ENCODE measurements around the gene WNT6. TPM values are rescaled to one million over a fixed set of nuclear protein-coding genes. Genes with fewer than 3 reads are reported as not detected.

WNT6 gene
- total RNA-seq, 1 experiment from 2014 or later, result not detected

- H3K4me3 Mint-ChIP-seq (ENCODE audit: unreplicated experiment), result peak overlapping the region; percentile 52
- TF ChIP-seq CTCF (IDR thresholded peaks at IDR 0.05; ENCODE audit: unreplicated experiment), result no peak
- peak; percentile 57 for DNase-seq (ENCODE audit: unreplicated experiment)
- POLR2A ChIA-PET, result interaction anchor here (0.7 to 14.5 kb wide), 3 partner anchors 12 to 115 kb away, joined by 3 to 237 read pairs (median 3); no protein-coding TSS in a partner anchor
- no peak overlapping the region for H3K27ac Mint-ChIP-seq (ENCODE audit: low read depth, unreplicated experiment)
- peaks cover 18% of the 10 kb centered on the region for H3K4me1 Mint-ChIP-seq (ENCODE audit: insufficient read depth, unreplicated experiment)
- H3K9me3 Mint-ChIP-seq (ENCODE audit: unreplicated experiment), result no peaks in the 10 kb centered on the region
- intact Hi-C loops (cut with micrococcal nuclease), result no loop called here
- no peaks in the 10 kb centered on the region for H3K36me3 Mint-ChIP-seq (ENCODE audit: insufficient read depth, unreplicated experiment)
- CTCF ChIA-PET, result interaction anchor here (0.6 to 23.6 kb wide), 5 partner anchors 2 to 235 kb away, joined by 3 to 839 read pairs (median 3); partner anchors contain the start of gene WNT10A
- no TSS peak for BruUV-seq (replicated peaks)
- H3K27me3 Mint-ChIP-seq (ENCODE audit: insufficient read depth, unreplicated experiment), result no peaks in the 10 kb centered on the region
Observed at GRCh38 chr2:218883491-218884490, 24.2 kb downstream of the WNT6 start.

DNA sequence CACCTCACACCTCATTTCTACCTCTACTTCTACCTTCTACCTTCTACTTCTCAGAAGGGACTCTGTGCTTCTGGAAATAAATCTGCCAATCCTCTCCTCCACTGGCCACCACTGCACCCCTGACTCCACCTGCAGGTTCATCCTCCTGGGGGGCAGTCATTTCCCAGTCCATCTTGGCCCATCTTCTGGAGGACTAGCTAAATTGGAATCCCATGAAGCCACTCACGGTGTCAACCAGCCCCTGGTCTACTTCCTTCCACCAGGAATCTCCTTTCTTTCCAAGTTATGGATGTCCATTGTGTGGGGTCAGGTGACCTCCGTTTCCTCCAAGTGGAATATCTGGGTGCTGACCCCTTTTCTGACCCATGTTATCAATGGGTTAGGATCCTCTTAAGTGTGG, 24.9 kb downstream of the WNT6 start:
- no peak for TF ChIP-seq CTCF (IDR thresholded peaks at IDR 0.05; ENCODE audit: unreplicated experiment)
- Mint-ChIP-seq H3K9me3 (ENCODE audit: unreplicated experiment) (no peaks in the 10 kb centered on the region), H3K4me1 (ENCODE audit: insufficient read depth, unreplicated experiment) (peaks cover 18% of the 10 kb centered on the region), H3K4me3 (ENCODE audit: unreplicated experiment) (peak overlapping the region; percentile 52), H3K36me3 (ENCODE audit: insufficient read depth, unreplicated experiment) (no peaks in the 10 kb centered on the region), H3K27me3 (ENCODE audit: insufficient read depth, unreplicated experiment) (no peaks in the 10 kb centered on the region), H3K27ac (ENCODE audit: low read depth, unreplicated experiment) (no peak overlapping the region)
- intact Hi-C loops (cut with micrococcal nuclease), result no loop called here
- ChIA-PET CTCF (interaction anchor here (0.6 to 23.6 kb wide), 7 partner anchors 3 to 1168 kb away, joined by 3 to 839 read pairs (median 3); partner anchors contain the start of gene WNT10A), POLR2A (interaction anchor here (0.7 to 14.5 kb wide), 2 partner anchors 11 to 114 kb away, joined by 3 to 237 read pairs; no protein-coding TSS in a partner anchor)
- DNase-seq (ENCODE audit: unreplicated experiment), result no peak
- no TSS peak for BruUV-seq (replicated peaks)

DNA sequence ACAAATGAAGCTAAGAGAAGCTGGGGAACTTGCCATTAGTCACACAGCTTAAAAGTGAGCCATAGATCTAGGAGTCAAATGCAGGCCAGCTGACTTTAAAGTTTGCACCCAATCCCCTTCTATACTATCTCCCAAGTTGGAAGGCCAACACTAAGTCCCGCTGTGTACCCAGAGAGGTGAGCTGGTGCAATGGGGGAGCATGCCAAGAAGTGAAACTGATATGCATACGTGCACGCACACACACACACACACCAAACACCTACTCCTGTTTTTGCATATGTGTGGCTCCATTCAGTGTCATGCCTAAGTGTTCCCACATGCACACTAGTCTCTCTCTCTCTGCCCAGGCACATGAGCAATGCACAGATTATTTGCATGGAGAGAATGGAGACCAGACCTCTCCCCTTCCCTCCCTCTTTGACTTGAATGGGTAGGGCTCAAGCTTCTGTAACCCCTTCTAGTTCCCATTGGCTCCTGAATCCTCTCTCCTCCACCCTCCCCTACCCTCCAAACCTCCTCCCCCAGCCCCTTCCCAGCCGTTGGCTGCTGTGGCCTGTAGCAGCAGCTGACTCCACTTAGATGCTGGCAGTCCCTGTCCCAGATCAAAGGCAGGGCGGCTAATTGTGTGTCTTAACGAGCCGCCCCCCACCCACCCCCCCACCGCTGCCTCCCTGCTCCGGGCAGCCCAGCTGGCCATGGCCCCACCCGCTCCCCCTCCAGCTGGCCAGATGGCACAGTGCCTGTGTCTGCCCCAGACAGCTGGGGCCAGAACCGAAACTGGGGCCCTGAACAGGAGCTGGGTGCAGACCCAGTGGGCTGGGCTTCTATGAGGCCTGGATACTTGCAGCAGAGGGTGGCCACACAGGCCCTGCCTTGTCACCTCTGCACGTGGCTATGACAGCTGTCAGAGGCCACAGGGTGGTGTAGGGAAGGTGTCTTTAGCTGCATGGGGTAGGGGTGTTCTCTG, 26.7 kb downstream of the WNT6 start:
- peaks cover 18% of the 10 kb centered on the region for H3K4me1 Mint-ChIP-seq (ENCODE audit: insufficient read depth, unreplicated experiment)
- DNase-seq (ENCODE audit: unreplicated experiment), result no peak
- BruUV-seq (replicated peaks), result no TSS peak
- H3K27ac Mint-ChIP-seq (ENCODE audit: low read depth, unreplicated experiment), result no peak overlapping the region
- H3K27me3 Mint-ChIP-seq (ENCODE audit: insufficient read depth, unreplicated experiment), result no peaks in the 10 kb centered on the region
- TF ChIP-seq CTCF (IDR thresholded peaks at IDR 0.05; ENCODE audit: unreplicated experiment), result no peak
- ChIA-PET CTCF (interaction anchor here (0.5 to 23.6 kb wide), 5 partner anchors 5 to 413 kb away, joined by 3 to 839 read pairs (median 5); partner anchors contain the start of gene WNT10A), POLR2A (interaction anchor here (0.7 to 14.5 kb wide), 2 partner anchors 9 to 94 kb away, joined by 3 to 237 read pairs; no protein-coding TSS in a partner anchor)
- no peaks in the 10 kb centered on the region for H3K36me3 Mint-ChIP-seq (ENCODE audit: insufficient read depth, unreplicated experiment)
- intact Hi-C loops (cut with micrococcal nuclease), result no loop called here
- H3K4me3 Mint-ChIP-seq (ENCODE audit: unreplicated experiment), result no peak overlapping the region
- no peaks in the 10 kb centered on the region for H3K9me3 Mint-ChIP-seq (ENCODE audit: unreplicated experiment)
